ENCODE results near the gene USH2A.

- TF ChIP-seq CTCF (IDR thresholded peaks at IDR 0.05) (no peak), POLR2AphosphoS5 (IDR thresholded peaks at IDR 0.05) (no peak), EP300 (IDR thresholded peaks at IDR 0.05; ENCODE audit: low read depth) (no peak), POLR2A (IDR thresholded peaks at IDR 0.05) (no peak)
Measured at GRCh38 chr1:216114180-216114579, 309.1 kb downstream of the USH2A start.

Data from transverse colon (tissue), 4 donors.